Fibroblast of lung (primary cell): ENCODE data around the gene DYSF. TPM values are rescaled to one million over a fixed set of nuclear protein-coding genes. Genes with fewer than 3 reads are reported as not detected.

Experiments used
- DNase-seq, 2 donors: peaks; one replicate each; pipeline versions ENCODE4 v3.0.0 to v3.0.0-alpha.2; 2010; ENCODE audit warnings: low read depth in 2 of 2
- H2AFZ ChIP-seq: 2 replicates; pipeline ENCODE4 v1.5.1; 2012; ENCODE audit warnings: low read length, control low read depth, inconsistent platforms
- H3K27ac ChIP-seq: 2 replicates; pipeline ENCODE4 v1.5.1; 2011; ENCODE audit warnings: low read length, control low read depth; ENCODE audit not compliant: insufficient read depth
- H3K27me3 ChIP-seq: 2 replicates; pipeline ENCODE4 v1.5.1; 2011; ENCODE audit warnings: mild to moderate bottlenecking, low read length; ENCODE audit not compliant: control insufficient read depth, insufficient read depth
- H3K36me3 ChIP-seq: 2 replicates; pipeline ENCODE4 v1.5.1; 2011; ENCODE audit warnings: low read length; ENCODE audit not compliant: control insufficient read depth, insufficient read depth
- H3K4me1 ChIP-seq: 2 replicates; pipeline ENCODE4 v1.5.1; 2011; ENCODE audit warnings: low read length; ENCODE audit not compliant: control insufficient read depth, insufficient read depth; ENCODE audit errors: extremely low read depth
- H3K4me2 ChIP-seq: 2 replicates; pipeline ENCODE4 v1.5.1; 2011; ENCODE audit warnings: low read length, control low read depth; ENCODE audit not compliant: insufficient read depth; ENCODE audit errors: extremely low read depth
- H3K4me3 ChIP-seq, 4 experiments: fragments of 200-600 bp in 1 of 4; sonication (generic) in 1 of 4; replicated peaks in 1 of 4; 2 replicates each; pipeline ENCODE4 v1.5.1; 2011 to 2016; ENCODE audit warnings: low read length in 4 of 4, low read depth in 3 of 4, mild to moderate bottlenecking in 3 of 4, control low read depth in 2 of 4, inconsistent platforms in 1 of 4, mixed read lengths in 1 of 4; ENCODE audit not compliant: insufficient read depth in 1 of 4; ENCODE audit errors: control extremely low read depth in 1 of 4
- H3K79me2 ChIP-seq: 2 replicates; pipeline ENCODE4 v1.5.1; 2012; ENCODE audit warnings: mild to moderate bottlenecking, low read length, inconsistent platforms; ENCODE audit not compliant: control insufficient read depth, insufficient read depth
- H3K9ac ChIP-seq: 2 replicates; pipeline ENCODE4 v1.5.1; 2011; ENCODE audit warnings: mild to moderate bottlenecking, low read length, control low read depth; ENCODE audit not compliant: insufficient read depth
- H3K9me3 ChIP-seq: 2 replicates; pipeline ENCODE4 v1.5.1; 2012; ENCODE audit warnings: low read depth, low read length; ENCODE audit not compliant: control insufficient read depth, insufficient read depth
- H4K20me1 ChIP-seq: 2 replicates; pipeline ENCODE4 v1.5.1; 2011; ENCODE audit warnings: low read length; ENCODE audit not compliant: control insufficient read depth, insufficient read depth; ENCODE audit errors: extremely low read depth
- EZH2 ChIP-seq: IDR thresholded peaks from 2 replicates; pipeline ENCODE4 v1.5.1; 2012; ENCODE audit warnings: low read length, control low read depth, mild to moderate bottlenecking; ENCODE audit errors: missing control alignments
- polyA plus RNA-seq, 2 donors: library from polyadenylated mRNA; depleted of rRNA in 1 of 2; stranded (reverse) in 1 of 2; unstranded in 1 of 2; fragments of >200 nt; gene quantifications; 2 replicates each; pipeline ENCODE4 v1.2.1, GENCODE V29; 2011 to 2012; ENCODE audit warnings: missing spikeins in 1 of 2
- total RNA-seq: library from RNA; depleted of rRNA; stranded (reverse); fragments of >200 nt; gene quantifications from 2 replicates; pipeline ENCODE4 v1.2.1, GENCODE V29; 2014
- TF ChIP-seq, protein P1 (sequence below), 2 donors: IDR thresholded peaks in 1 of 2; conservative IDR thresholded peaks in 1 of 2; 1 replicate in 1 of 2; 2 replicates in 1 of 2; pipeline ENCODE4 v1.5.1; 2011 to 2012; ENCODE audit warnings: low read length in 2 of 2, control low read depth in 1 of 2, inconsistent platforms in 1 of 2, low read depth in 1 of 2, mild to moderate bottlenecking in 1 of 2

Gene DYSF
- total and polyA plus RNA-seq, 2 donors (not counting 1 experiment from before 2014, with no cell fraction given), result under 0.01 to 0.67 TPM

DNA sequence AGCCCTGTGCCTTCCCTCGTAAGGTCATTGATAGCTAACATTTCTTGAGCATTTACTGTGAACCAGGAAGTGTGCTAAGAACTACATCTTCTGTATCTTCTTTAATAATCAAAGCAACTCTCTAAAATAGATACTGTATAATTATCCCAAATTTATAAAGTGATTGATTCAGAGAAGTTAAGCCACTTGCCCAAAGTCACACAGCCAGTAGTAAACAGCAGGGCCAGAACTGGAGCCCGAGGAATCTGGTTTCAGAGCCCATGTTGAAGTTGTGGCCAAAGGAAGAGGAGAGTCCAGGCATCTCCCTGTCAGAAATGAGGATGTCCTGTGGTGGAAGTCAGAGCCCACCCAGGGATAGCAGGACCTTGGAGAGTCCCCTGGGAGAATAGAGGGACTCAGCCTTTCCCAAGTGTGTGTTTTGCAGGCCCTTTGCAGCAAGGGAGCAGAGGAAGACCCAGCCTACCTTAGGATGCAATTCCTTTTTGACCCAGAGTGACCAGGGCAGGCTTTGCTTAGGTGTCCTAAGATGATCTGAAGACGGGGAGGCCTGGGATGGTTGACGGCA, 134.2 kb downstream of the DYSF start:
- H3K79me2 ChIP-seq, result no peaks in the 10 kb centered on the region
- H3K4me2 ChIP-seq, result no peak overlapping the region
- TF ChIP-seq, protein P1, sequence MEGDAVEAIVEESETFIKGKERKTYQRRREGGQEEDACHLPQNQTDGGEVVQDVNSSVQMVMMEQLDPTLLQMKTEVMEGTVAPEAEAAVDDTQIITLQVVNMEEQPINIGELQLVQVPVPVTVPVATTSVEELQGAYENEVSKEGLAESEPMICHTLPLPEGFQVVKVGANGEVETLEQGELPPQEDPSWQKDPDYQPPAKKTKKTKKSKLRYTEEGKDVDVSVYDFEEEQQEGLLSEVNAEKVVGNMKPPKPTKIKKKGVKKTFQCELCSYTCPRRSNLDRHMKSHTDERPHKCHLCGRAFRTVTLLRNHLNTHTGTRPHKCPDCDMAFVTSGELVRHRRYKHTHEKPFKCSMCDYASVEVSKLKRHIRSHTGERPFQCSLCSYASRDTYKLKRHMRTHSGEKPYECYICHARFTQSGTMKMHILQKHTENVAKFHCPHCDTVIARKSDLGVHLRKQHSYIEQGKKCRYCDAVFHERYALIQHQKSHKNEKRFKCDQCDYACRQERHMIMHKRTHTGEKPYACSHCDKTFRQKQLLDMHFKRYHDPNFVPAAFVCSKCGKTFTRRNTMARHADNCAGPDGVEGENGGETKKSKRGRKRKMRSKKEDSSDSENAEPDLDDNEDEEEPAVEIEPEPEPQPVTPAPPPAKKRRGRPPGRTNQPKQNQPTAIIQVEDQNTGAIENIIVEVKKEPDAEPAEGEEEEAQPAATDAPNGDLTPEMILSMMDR (conservative IDR thresholded peaks at IDR 0.05 in 1 of 2, IDR thresholded peaks at IDR 0.05 in 1 of 2; ENCODE audit: low read depth in 1 of 2, low read length in 2 of 2), result no peak
- H3K9me3 ChIP-seq, result no peaks in the 10 kb centered on the region
- no peak overlapping the region for H3K9ac ChIP-seq
- peaks cover 3% of the 10 kb centered on the region for H3K27me3 ChIP-seq
- no peaks in the 10 kb centered on the region for H4K20me1 ChIP-seq
- no peak overlapping the region for H2AFZ ChIP-seq
- H3K36me3 ChIP-seq, result no peaks in the 10 kb centered on the region
- H3K27ac ChIP-seq, result no peak overlapping the region
- no peaks in the 10 kb centered on the region for H3K4me1 ChIP-seq
- H3K4me3 ChIP-seq, result no peak overlapping the region
- DNase-seq, result no peak

DNA sequence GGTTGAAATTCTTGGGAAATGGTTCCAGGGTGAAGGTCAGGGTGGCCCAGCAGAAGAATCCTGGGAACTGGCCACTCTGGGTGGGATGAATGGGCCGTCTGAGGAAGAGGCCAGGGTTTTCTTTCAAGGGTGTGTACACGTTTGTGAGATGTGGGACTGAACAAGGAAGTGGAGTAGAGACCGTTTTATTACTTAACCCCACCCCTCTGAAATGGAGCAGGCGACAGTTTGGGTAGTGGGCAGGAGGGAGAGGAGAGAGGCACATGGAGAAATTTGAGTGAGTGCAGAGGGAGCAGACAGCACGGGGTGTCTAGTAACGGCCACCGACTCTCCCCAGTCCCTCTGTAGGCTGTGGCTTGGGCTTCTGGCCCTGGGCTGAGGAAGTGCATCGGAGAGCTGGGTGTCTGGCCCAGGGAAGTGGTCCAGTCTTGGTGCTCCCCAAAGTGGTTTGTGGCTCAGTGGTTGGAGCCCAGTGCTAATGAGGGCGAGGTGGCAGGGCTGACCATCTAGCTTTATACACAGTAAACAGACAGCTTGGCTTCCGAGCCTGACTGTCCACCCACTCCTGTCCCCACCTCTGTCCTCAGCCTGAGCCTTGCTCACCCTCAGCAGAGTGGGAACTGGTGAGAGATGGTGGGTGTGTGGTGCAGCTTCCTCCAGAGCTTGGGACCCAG, 135.3 kb downstream of the DYSF start:
- Histone ChIP-seq H3K36me3 (no peaks in the 10 kb centered on the region), H3K27me3 (peaks cover 3% of the 10 kb centered on the region), H3K79me2 (no peaks in the 10 kb centered on the region), H2AFZ (no peak overlapping the region), H3K4me1 (no peaks in the 10 kb centered on the region), H3K4me2 (no peak overlapping the region), H3K9ac (no peak overlapping the region), H3K27ac (no peak overlapping the region), H3K4me3 (no peak overlapping the region), H4K20me1 (no peaks in the 10 kb centered on the region), H3K9me3 (no peaks in the 10 kb centered on the region)
- no peak for DNase-seq
- TF ChIP-seq EZH2, result no peak
- TF ChIP-seq, protein P1 (conservative IDR thresholded peaks at IDR 0.05 in 1 of 2, IDR thresholded peaks at IDR 0.05 in 1 of 2; ENCODE audit: low read depth in 1 of 2, low read length in 2 of 2), result no peak

DNA sequence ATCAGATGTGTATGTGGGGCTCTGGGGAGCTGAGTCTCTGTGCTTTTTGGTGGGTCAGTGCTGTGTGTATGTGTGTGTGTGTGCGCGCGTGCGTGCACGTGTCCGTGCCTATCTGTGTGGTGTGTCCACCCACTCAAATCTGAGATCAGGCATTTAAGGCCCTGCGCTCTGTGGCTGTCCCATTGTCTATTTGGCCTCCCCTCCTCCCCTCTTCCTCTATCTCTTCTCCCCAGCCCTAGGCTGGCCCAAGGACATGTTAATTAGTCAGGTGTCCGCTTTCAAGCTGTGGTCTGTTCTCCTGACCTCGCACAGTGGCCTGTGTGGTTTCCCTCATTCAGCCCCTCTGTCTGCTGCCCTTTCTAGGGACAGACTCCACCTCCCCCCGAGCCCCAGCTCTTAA, 136.4 kb downstream of the DYSF start:
- Histone ChIP-seq H3K79me2 (no peaks in the 10 kb centered on the region), H3K9me3 (no peaks in the 10 kb centered on the region), H3K4me3 (no peak overlapping the region), H3K4me1 (no peaks in the 10 kb centered on the region), H2AFZ (no peak overlapping the region), H3K27me3 (peaks cover 3% of the 10 kb centered on the region), H4K20me1 (no peaks in the 10 kb centered on the region), H3K27ac (no peak overlapping the region), H3K4me2 (no peak overlapping the region), H3K36me3 (no peaks in the 10 kb centered on the region), H3K9ac (no peak overlapping the region)
- no peak for TF ChIP-seq EZH2
- no peak for DNase-seq
